HG03159 (cell line): ENCODE measurements around the gene COA3.

Experiments
- ATAC-seq: cut with Tn5 transposase; IDR thresholded peaks from one replicate; pipeline ENCODE4 v1.9.1; 2021; ENCODE audit warnings: mild to moderate bottlenecking, moderate library complexity; ENCODE audit not compliant: unreplicated experiment

COA3 gene

GRCh38 chr17:42754782-42755181, 43.7 kb downstream of the COA3 start:
- no peak for ATAC-seq

DNA sequence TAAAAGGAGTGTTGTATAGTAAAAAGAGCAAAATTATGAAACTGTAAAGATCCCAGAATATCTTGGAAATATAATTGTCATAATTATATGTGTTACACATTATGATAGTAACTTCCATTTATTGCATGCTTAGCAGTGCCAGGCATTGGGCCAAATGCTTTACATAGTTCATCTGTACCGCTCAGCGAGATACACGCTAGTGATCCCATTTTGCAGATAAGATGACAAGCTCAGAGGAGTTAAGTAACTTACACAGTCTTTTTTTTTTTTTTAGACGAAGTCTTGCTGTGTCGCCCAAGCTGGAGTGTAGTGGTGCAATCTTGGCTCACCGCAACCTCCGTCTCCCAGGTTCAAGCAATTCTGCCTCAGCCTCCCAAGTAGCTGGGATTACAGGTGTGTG, 46.9 kb downstream of the COA3 start:
- no peak for ATAC-seq

DNA sequence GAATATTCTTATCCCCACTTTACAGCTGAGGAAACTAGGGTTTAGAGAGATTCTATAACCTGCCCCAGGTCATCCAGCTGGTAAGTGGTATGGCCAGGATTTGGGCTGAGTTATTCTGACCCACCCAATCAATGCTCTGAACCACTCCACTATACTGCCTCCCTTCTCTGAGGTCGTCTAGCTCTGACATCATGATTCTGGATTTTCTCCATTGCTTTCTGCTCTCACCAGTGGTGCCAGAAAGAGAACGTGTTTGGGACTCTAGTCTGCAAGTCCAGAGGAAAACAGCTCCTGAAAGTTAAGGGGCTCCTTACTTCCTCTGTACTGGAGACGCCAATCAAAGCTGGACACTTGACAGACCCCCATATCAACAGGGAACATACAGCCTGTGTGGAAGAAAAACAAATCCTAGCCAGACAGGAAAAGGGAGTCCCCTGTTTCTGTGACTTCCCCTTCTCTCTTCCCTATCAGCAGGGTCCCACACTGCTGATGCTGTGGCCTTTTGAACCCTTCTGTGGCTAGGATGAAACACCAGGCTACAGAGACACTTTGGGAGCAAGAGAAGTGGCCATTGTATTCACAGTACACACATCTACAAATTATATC, 47.7 kb downstream of the COA3 start:
- ATAC-seq = no peak

DNA sequence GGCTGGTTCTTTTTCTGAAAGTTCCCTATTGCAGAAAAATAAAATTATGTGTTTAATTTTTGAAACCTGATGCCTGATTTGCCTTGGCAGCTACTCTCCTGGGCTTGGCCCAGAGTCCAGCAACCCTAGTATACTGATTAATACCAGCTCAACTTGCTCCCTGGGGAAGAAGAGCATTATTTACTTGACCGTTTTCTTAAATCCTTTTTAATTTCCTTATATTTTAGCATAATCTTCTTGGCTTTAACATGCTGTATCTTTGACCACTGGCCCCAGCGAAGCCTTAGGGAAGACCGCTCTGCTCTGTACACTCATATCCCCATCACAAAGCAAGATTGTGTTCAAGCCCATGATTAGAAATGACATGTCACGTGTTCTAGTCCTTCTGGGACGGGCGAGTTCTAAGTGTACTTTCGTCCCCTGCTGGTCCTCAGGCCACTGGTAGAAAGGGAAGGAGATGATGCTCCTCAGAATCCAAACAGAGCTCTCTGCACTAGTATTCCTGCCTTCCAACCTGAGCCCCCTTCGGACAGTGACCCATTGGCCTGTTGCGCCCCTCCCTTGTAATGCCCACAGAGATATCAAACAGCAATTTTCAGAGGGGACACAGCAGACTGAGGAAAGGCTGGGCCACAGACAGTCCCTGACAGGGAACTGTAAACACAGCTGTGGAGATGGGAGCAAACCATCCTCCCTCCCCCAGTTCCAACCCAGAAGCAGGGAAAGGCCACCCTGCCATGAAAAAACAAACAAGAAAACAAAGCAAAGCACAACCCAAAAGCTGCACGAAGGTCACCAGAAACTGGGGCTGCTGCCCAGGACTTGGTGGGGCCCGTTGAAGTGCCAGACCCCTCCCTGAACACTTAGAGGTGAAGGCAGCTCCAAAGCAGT, 49.4 kb downstream of the COA3 start:
- no peak for ATAC-seq

DNA sequence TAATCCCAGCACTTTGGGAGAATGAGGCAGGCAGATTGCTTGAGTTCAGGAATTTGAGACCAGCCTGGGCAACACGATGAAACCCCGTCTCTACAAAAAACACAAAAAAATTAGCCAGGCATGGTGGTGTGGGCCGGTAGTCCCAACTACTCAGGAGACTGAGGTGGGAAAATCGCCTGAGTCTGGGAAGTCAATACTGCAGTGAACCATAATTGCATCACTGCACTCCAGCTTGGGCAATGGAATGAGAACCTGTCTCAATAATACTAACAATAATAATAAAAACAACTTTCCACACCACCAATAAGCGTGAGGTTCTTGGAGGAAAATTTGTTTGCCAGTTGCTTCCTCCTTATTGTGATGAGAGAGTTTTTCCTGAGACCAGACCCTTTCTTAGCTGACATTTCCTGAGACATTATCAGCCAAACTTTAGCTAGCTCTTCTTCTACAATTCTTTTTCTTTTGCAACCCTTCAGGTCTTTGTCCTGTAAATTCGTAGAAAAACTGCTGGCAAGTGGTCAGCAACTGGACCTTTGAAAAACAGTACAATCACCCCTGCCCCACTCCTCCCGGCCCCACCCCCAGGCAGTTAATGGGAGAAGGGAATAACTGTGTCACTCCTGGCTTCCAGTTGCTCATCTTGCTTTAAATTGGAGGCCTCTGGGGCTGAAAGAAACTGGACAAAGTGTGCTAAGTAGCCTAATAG, 50.1 kb downstream of the COA3 start:
- no peak for ATAC-seq
